ENCODE results near the gene RILPL2. TPM values are rescaled to one million over a fixed set of nuclear protein-coding genes. Genes with fewer than 3 reads are reported as not detected.

Gene RILPL2
- total and polyA plus RNA-seq, 9 of the 15 experiments (the other 6 are each of a cell fraction or from before 2014, with no cell fraction given), result 0.61 to 5.8 (median 4.3) TPM

DNA sequence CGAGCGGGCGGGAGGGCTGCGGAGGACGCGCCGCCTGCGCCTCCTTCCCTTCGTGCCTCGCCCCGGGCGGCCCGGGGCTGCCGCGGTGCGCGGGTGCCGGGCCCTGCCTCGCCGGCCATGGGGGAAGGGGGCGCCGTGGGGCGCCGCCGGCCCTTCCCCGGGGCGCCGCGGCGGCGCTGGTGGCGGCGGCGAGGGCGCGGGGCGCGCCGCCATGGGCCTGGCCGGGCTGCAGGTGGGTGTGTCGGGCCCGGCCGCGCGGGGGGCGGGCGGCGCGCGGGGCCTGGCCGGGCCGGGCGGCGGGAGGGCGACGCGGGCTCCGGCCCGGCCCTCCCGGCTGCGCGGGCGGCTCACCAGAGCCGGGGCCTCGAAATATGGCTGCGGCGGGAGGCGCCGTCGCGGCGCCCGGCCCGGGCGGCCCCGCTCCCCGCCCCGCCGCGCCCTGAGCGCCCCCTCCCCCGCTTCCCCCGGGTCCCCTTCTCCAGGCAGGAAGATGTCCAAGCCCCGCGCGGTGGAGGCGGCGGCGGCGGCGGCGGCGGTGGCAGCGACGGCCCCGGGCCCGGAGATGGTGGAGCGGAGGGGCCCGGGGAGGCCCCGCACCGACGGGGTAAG lies 47.4 kb downstream of the RILPL2 start:
- Histone ChIP-seq H3K9ac (ENCODE audit: insufficient read depth in 1 of 2, low read depth in 2 of 2, low read length in 2 of 2) (peak overlapping the region; percentile 70 to 94; a peak in 3 of 4 replicates), H3K4me1 (replicated peaks in 1 of 2; ENCODE audit: control insufficient read depth in 2 of 2, insufficient read depth in 2 of 2, low read length in 2 of 2) (peaks cover 36 to 49% of the 10 kb centered on the region in 2 experiments), H2AFZ (ENCODE audit: low read depth, low read length) (no peak overlapping the region), H3K4me3 (peak overlapping the region; percentile 46), H3K9me3 (replicated peaks; ENCODE audit: control insufficient read depth, insufficient read depth, low read depth, low read length) (no peaks in the 10 kb centered on the region), H4K20me1 (replicated peaks; ENCODE audit: control insufficient read depth, insufficient read depth, low read length) (peaks cover 26% of the 10 kb centered on the region), H3K27ac (ENCODE audit: extremely low read depth, low read depth, low read length) (peak overlapping the region; percentile 83), H3K79me2 (ENCODE audit: control insufficient read depth, insufficient read depth, low read length) (peaks cover 87% of the 10 kb centered on the region), H3K4me2 (ENCODE audit: insufficient read depth, low read length) (no peak overlapping the region; the same call in 1 of the 2 replicates), H3K36me3 (ENCODE audit: control insufficient read depth, insufficient read depth, low read length) (peaks cover 50% of the 10 kb centered on the region), H3K9me1 (ENCODE audit: control insufficient read depth, insufficient read depth, low read length) (no peaks in the 10 kb centered on the region), H3K27me3 (ENCODE audit: control insufficient read depth in 2 of 2, insufficient read depth in 2 of 2, low read length in 2 of 2) (no peaks in the 10 kb centered on the region)
- in situ Hi-C loops (cut with MboI), result loop anchor here (25.0 kb wide), 1 partner anchor 1552 kb away; no protein-coding TSS in a partner anchor
- ATAC-seq (no peak), FAIRE-seq (no peak), DNase-seq (ENCODE audit: extremely low read depth in 1 of 4, low spot score in 3 of 4) (peak in 2 of 4 experiments; percentile 67 to 70)
- 0% methylated on average over 4 of the region's 102 CpGs for WGBS (ENCODE audit: insufficient coverage, low coverage, missing lambda C conversion rate)
- no TSS peak for BruUV-seq (replicated peaks)
- CTCF ChIA-PET (ENCODE audit: low intra/inter-chr PET ratio), result no interaction called here
- POLR2A ChIA-PET, result no interaction called here
- intact Hi-C loops (cut with micrococcal nuclease), result loop anchor here (1.0 to 10.0 kb wide), 4 partner anchors 24 to 326 kb away; partner anchors contain the start of genes ATP6V0A2 and SNRNP35
- TF ChIP-seq CTCF (IDR thresholded peaks at IDR 0.05 in 2 of 3, conservative IDR thresholded peaks at IDR 0.05 in 1 of 3; ENCODE audit: insufficient read depth in 2 of 3, low read depth in 1 of 3, low read length in 3 of 3) (0 out of 6 replicates have a peak, but pooled peaks of 1 of the 3 experiments have one; percentile 5), KAT2B (IDR thresholded peaks at IDR 0.05; ENCODE audit: low read depth, low read length) (no peak), GTF2A2 (tag; IDR thresholded peaks at IDR 0.05) (no peak), TFAM (CRISPR knock-in tag; conservative IDR thresholded peaks at IDR 0.05) (no peak), UBTF (IDR thresholded peaks at IDR 0.05; ENCODE audit: borderline replicate concordance in 1 of 2, low read depth in 2 of 2, low read length in 2 of 2) (0 out of 4 replicates have a peak, but pooled peaks of 1 of the 2 experiments have one; percentile 42), CCNT2 (IDR thresholded peaks at IDR 0.05; ENCODE audit: borderline replicate concordance, extremely low read depth, insufficient read length, low read depth, low read length) (peak; percentile 50), PHF8 (IDR thresholded peaks at IDR 0.05; ENCODE audit: borderline replicate concordance, low read length) (peak; percentile 16; the same call in 1 of the 2 replicates)
- TF ChIP-seq, protein P1, sequence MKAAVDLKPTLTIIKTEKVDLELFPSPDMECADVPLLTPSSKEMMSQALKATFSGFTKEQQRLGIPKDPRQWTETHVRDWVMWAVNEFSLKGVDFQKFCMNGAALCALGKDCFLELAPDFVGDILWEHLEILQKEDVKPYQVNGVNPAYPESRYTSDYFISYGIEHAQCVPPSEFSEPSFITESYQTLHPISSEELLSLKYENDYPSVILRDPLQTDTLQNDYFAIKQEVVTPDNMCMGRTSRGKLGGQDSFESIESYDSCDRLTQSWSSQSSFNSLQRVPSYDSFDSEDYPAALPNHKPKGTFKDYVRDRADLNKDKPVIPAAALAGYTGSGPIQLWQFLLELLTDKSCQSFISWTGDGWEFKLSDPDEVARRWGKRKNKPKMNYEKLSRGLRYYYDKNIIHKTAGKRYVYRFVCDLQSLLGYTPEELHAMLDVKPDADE (conservative IDR thresholded peaks at IDR 0.05; ENCODE audit: control insufficient read depth, low read depth, low read length), result 0 out of 2 replicates have a peak, but pooled peaks have one; percentile 32
- TF ChIP-seq, protein P2, sequence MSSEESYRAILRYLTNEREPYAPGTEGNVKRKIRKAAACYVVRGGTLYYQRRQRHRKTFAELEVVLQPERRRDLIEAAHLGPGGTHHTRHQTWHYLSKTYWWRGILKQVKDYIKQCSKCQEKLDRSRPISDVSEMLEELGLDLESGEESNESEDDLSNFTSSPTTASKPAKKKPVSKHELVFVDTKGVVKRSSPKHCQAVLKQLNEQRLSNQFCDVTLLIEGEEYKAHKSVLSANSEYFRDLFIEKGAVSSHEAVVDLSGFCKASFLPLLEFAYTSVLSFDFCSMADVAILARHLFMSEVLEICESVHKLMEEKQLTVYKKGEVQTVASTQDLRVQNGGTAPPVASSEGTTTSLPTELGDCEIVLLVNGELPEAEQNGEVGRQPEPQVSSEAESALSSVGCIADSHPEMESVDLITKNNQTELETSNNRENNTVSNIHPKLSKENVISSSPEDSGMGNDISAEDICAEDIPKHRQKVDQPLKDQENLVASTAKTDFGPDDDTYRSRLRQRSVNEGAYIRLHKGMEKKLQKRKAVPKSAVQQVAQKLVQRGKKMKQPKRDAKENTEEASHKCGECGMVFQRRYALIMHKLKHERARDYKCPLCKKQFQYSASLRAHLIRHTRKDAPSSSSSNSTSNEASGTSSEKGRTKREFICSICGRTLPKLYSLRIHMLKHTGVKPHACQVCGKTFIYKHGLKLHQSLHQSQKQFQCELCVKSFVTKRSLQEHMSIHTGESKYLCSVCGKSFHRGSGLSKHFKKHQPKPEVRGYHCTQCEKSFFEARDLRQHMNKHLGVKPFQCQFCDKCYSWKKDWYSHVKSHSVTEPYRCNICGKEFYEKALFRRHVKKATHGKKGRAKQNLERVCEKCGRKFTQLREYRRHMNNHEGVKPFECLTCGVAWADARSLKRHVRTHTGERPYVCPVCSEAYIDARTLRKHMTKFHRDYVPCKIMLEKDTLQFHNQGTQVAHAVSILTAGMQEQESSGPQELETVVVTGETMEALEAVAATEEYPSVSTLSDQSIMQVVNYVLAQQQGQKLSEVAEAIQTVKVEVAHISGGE (CRISPR knock-in tag; IDR thresholded peaks at IDR 0.05), result peak in 1 of 3 experiments; percentile 9; a peak in 1 of 6 replicates

Data from K562 (cell line).